OCI-LY7 (cell line): ENCODE results near the gene FAM120B.

Experiments used
- CTCF ChIP-seq: fragments of 200-600 bp; sonication (generic); conservative IDR thresholded peaks from 2 replicates; pipeline ENCODE4 v1.5.1; 2014; ENCODE audit warnings: mild to moderate bottlenecking, antibody characterized with exemption, low read length, moderate library complexity, mixed read lengths
- EZH2phosphoT487 ChIP-seq: fragments of 200-600 bp; sonication (generic); IDR thresholded peaks from 2 replicates; pipeline ENCODE4 v1.6.1; 2018; ENCODE audit warnings: low read depth, borderline replicate concordance, mild to moderate bottlenecking, mixed run types, antibody characterized with exemption, low read length, moderate library complexity, mixed read lengths

- TF ChIP-seq CTCF (no peak), EZH2phosphoT487 (no peak)
Observed at GRCh38 chr6:170423030-170423429, 116.5 kb downstream of the FAM120B start.
